Measurements from ENCODE around the gene RAB43. TPM values are rescaled to one million over a fixed set of nuclear protein-coding genes. Genes with fewer than 3 reads are reported as not detected.
"Not testable (repeated sequence)": the region's sequence is repeated elsewhere in the genome, so short reads cannot be mapped to it uniquely, and the experiment has no call there.

Gene RAB43
- total RNA-seq, 2 donors from 2014 or later: 33.7 to 37.8 TPM

- Mint-ChIP-seq H3K36me3 (ENCODE audit: low read depth) (peaks cover 4% of the 10 kb centered on the region), H3K4me1 (peaks cover 3% of the 10 kb centered on the region), H3K4me3 (peak overlapping the region; percentile 13), H3K27ac (no peak overlapping the region), H3K27me3 (peaks cover 43% of the 10 kb centered on the region)
- no peak for DNase-seq
- H3K9me3 ChIP-seq (ENCODE audit: control insufficient read depth, low read length, poor library complexity, severe bottlenecking): no peaks in the 10 kb centered on the region
- no peak for ATAC-seq
Measured at GRCh38 chr3:129070086-129070885, 51.3 kb downstream of the RAB43 start.

GRCh38 chr3:129069313-129070085, 52.1 kb downstream of the RAB43 start:
- not testable (repeated sequence) for H3K4me3 Mint-ChIP-seq; DNase-seq; ATAC-seq; H3K4me1 Mint-ChIP-seq; H3K27ac Mint-ChIP-seq; H3K9me3 ChIP-seq (ENCODE audit: control insufficient read depth, low read length, poor library complexity, severe bottlenecking); H3K36me3 Mint-ChIP-seq (ENCODE audit: low read depth)
- peaks cover 43% of the 10 kb centered on the region for H3K27me3 Mint-ChIP-seq

GRCh38 chr3:129068291-129068886, 53.2 kb downstream of the RAB43 start:
- H3K36me3 Mint-ChIP-seq (ENCODE audit: low read depth): peaks cover 4% of the 10 kb centered on the region
- no peak overlapping the region for H3K27ac Mint-ChIP-seq
- DNase-seq (no peak), ATAC-seq (no peak)
- peaks cover 43% of the 10 kb centered on the region for H3K27me3 Mint-ChIP-seq
- H3K4me3 Mint-ChIP-seq: peak overlapping the region; percentile 3
- peaks cover 3% of the 10 kb centered on the region for H3K4me1 Mint-ChIP-seq
- no peaks in the 10 kb centered on the region for H3K9me3 ChIP-seq (ENCODE audit: control insufficient read depth, low read length, poor library complexity, severe bottlenecking)

DNA sequence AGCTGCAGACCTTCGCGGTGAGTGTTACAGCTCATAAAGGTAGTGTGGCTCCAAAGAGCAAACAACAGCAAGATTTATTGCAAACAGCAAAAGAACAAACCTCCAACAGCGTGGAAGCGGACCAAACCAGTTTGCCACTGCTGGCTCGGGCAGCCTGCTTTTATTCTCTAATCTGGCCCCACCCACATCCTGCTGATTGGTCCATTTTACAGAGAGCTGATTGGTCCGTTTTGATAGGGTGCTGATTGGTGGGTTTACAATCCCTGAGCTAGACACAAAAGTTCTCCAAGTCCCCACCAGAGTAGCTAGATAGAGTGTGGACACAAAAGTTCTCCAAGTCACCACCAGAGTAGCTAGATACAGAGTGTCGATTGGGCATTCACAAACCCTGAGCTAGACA, 53.9 kb downstream of the RAB43 start:
- H3K36me3 Mint-ChIP-seq (ENCODE audit: low read depth); H3K9me3 ChIP-seq (ENCODE audit: control insufficient read depth, low read length, poor library complexity, severe bottlenecking); H3K4me1 Mint-ChIP-seq; H3K4me3 Mint-ChIP-seq; H3K27ac Mint-ChIP-seq; DNase-seq; ATAC-seq: not testable (repeated sequence)
- peaks cover 40% of the 10 kb centered on the region for H3K27me3 Mint-ChIP-seq

DNA sequence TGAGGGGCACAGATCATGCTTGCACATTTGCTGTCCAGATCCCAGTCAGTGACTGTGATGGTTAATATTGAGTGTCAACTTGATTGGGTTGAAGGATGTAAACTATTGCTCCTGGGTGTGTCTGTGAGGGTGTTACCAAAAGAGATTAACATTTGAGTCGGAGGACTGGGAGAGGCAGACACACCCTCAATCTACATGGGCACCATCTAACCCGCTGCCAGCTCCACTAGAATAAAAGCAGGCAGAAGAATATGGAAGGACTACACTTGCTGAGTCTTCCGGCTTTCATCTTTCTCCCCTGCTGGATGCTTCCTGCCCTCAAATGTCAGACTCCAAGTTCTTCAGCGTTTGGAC, 55.9 kb downstream of the RAB43 start:
- DNase-seq: no peak
- no peaks in the 10 kb centered on the region for H3K9me3 ChIP-seq (ENCODE audit: control insufficient read depth, low read length, poor library complexity, severe bottlenecking)
- Mint-ChIP-seq H3K4me1 (peaks cover 3% of the 10 kb centered on the region), H3K27ac (peak overlapping the region; percentile 47), H3K4me3 (no peak overlapping the region), H3K27me3 (peaks cover 34% of the 10 kb centered on the region), H3K36me3 (ENCODE audit: low read depth) (peaks cover 4% of the 10 kb centered on the region)
- ATAC-seq: no peak

GRCh38 chr3:129065016-129065719, 56.4 kb downstream of the RAB43 start:
- peaks cover 4% of the 10 kb centered on the region for H3K36me3 Mint-ChIP-seq (ENCODE audit: low read depth)
- peaks cover 3% of the 10 kb centered on the region for H3K4me1 Mint-ChIP-seq

GRCh38 chr3:129063841-129064482, 57.6 kb downstream of the RAB43 start:
- Mint-ChIP-seq H3K27me3 (peaks cover 23% of the 10 kb centered on the region), H3K36me3 (ENCODE audit: low read depth) (peaks cover 4% of the 10 kb centered on the region), H3K27ac (no peak overlapping the region), H3K4me1 (peaks cover 3% of the 10 kb centered on the region), H3K4me3 (no peak overlapping the region)
- DNase-seq (no peak), ATAC-seq (no peak)
- no peaks in the 10 kb centered on the region for H3K9me3 ChIP-seq (ENCODE audit: control insufficient read depth, low read length, poor library complexity, severe bottlenecking)

More at GRCh38 chr3:129065016-129065719, 56.4 kb downstream of the RAB43 start:
- ATAC-seq (no peak), DNase-seq (no peak)
- no peaks in the 10 kb centered on the region for H3K9me3 ChIP-seq (ENCODE audit: control insufficient read depth, low read length, poor library complexity, severe bottlenecking)
- H3K27ac Mint-ChIP-seq: peak overlapping the region; percentile 47
- no peak overlapping the region for H3K4me3 Mint-ChIP-seq
- peaks cover 29% of the 10 kb centered on the region for H3K27me3 Mint-ChIP-seq

DNA sequence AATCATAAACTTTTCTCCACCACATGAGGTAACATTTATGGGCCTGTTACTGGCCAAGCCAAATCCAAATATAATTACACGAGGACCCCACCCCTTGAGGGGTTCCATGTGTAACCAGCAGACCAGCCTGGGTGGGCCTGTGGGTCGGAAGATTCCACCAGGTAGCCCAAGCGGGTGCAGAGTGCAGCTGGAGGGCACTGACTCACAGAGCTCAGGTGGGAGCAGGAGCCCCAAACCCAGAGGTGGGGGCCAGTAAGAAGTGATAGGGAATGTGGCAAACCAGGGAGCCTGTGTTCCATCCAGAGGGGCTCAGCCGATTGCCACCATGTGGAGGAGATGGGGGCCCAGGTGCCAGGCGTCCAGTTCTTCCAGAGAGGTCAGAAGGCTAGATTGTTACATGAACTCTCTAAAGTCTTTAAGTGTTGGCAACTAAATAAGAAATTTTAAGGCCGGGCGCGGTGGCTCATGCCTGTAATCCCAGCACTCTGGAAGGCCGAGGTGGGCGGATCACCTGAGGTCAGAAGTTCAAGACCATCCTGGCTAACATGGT, 58.4 kb downstream of the RAB43 start:
- no peaks in the 10 kb centered on the region for H3K9me3 ChIP-seq (ENCODE audit: control insufficient read depth, low read length, poor library complexity, severe bottlenecking)
- H3K27ac Mint-ChIP-seq: no peak overlapping the region
- peaks cover 7% of the 10 kb centered on the region for H3K4me1 Mint-ChIP-seq
- DNase-seq: no peak
- no peak for ATAC-seq
- H3K36me3 Mint-ChIP-seq (ENCODE audit: low read depth): peaks cover 4% of the 10 kb centered on the region
- peaks cover 23% of the 10 kb centered on the region for H3K27me3 Mint-ChIP-seq
- no peak overlapping the region for H3K4me3 Mint-ChIP-seq

GRCh38 chr3:129061888-129062834, 59.4 kb downstream of the RAB43 start:
- Mint-ChIP-seq H3K4me1 (peaks cover 15% of the 10 kb centered on the region), H3K27ac (no peak overlapping the region), H3K4me3 (no peak overlapping the region), H3K36me3 (ENCODE audit: low read depth) (peaks cover 4% of the 10 kb centered on the region), H3K27me3 (peaks cover 17% of the 10 kb centered on the region)
- DNase-seq (no peak), ATAC-seq (no peak)
- no peaks in the 10 kb centered on the region for H3K9me3 ChIP-seq (ENCODE audit: control insufficient read depth, low read length, poor library complexity, severe bottlenecking)

DNA sequence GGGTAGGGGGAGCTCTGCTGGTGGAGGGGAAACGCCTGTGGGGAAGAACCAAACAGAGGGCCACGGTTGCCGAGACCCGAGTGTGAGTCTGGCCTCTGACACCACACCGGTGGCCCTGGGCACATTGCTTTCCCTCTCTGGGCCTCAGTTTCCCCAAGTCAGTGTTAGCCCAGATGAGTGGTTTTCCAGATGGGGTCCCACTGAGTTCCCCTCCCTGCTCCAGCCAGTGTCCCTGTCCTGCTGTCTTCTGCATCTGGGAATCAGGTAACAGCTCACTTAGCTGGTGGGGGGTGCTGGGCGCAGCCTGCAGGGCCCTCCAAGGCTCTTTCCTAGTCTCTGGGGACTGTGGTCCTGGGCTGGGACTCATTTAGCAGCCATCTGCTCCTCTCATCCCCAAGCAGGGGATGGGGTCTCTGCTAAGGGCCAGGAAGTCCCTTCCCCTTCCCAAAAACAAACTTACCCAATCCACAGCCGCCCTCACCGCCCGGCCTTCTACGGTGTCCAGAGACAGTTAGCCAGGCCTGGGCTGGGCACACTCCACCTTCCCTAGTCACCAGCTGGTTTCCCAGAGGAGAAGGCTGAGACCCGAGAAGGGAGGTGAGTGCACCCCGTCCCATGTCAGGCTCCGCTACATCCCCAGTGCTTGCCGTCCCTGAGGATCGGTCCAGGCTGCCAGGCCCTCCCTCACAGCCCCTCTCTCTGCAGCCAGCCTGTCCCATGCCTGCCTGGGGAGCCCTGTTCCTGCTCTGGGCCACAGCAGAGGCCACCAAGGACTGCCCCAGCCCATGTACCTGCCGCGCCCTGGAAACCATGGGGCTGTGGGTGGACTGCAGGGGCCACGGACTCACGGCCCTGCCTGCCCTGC, 60.3 kb downstream of the RAB43 start:
- no peak for ATAC-seq
- Mint-ChIP-seq H3K27ac (no peak overlapping the region), H3K27me3 (peaks cover 12% of the 10 kb centered on the region), H3K4me1 (peaks cover 15% of the 10 kb centered on the region), H3K4me3 (no peak overlapping the region), H3K36me3 (ENCODE audit: low read depth) (peaks cover 4% of the 10 kb centered on the region)
- no peak for DNase-seq
- H3K9me3 ChIP-seq (ENCODE audit: control insufficient read depth, low read length, poor library complexity, severe bottlenecking): no peaks in the 10 kb centered on the region

Data from T-helper 17 cell (primary cell).